GM23338 (cell line): ENCODE measurements around the gene ZNF512. TPM values are rescaled to one million over a fixed set of nuclear protein-coding genes. Genes with fewer than 3 reads are reported as not detected.

Experiments
- ATAC-seq: fragments of 200-7000 bp; cut with Tn5 transposase; 3 replicates; pipeline ENCODE4 v1.9.1; 2020
- DNase-seq: peaks from one replicate; pipeline ENCODE4 v3.0.0-alpha.2; 2015; ENCODE audit warnings: low spot score
- H2AFZ ChIP-seq: fragments of 200-600 bp; sonication (generic); 2 replicates; pipeline ENCODE4 v1.8.0; 2016; ENCODE audit warnings: antibody characterized with exemption, mild to moderate bottlenecking, moderate library complexity
- H3F3A ChIP-seq: fragments of 200-600 bp; sonication (generic); replicated peaks from 2 replicates; pipeline ENCODE4 v1.8.0; 2017; ENCODE audit warnings: antibody characterized with exemption, mixed run types, low read depth
- H3K27ac ChIP-seq: fragments of 200-600 bp; sonication (generic); 2 replicates; pipeline ENCODE4 v1.6.1; 2016; ENCODE audit warnings: low read depth
- H3K27me3 ChIP-seq: fragments of 200-600 bp; sonication (generic); 2 replicates; pipeline ENCODE4 v1.8.0; 2016; ENCODE audit warnings: mild to moderate bottlenecking, mixed run types, moderate library complexity; ENCODE audit not compliant: insufficient read depth
- H3K36me3 ChIP-seq: fragments of 200-600 bp; sonication (generic); 2 replicates; pipeline ENCODE4 v1.8.0; 2016; ENCODE audit warnings: mild to moderate bottlenecking; ENCODE audit not compliant: insufficient read depth
- H3K4me1 ChIP-seq: fragments of 200-600 bp; sonication (generic); 2 replicates; pipeline ENCODE4 v1.8.0; 2016; ENCODE audit warnings: mild to moderate bottlenecking, moderate library complexity; ENCODE audit not compliant: insufficient read depth
- H3K4me2 ChIP-seq: fragments of 200-600 bp; sonication (generic); 2 replicates; pipeline ENCODE4 v1.7.1; 2017; ENCODE audit warnings: mixed run types
- H3K4me3 ChIP-seq: fragments of 200-600 bp; sonication (generic); 2 replicates; pipeline ENCODE4 v1.6.1; 2016; ENCODE audit warnings: mixed run types
- H3K79me2 ChIP-seq: fragments of 200-600 bp; sonication (generic); replicated peaks from 2 replicates; pipeline ENCODE4 v1.8.0; 2017; ENCODE audit warnings: mild to moderate bottlenecking; ENCODE audit not compliant: insufficient read depth
- H3K9me2 ChIP-seq: fragments of 200-600 bp; sonication (generic); 2 replicates; pipeline ENCODE4 v1.8.0; 2017; ENCODE audit not compliant: insufficient read depth
- H4K20me1 ChIP-seq: fragments of 200-600 bp; sonication (generic); replicated peaks from 2 replicates; pipeline ENCODE4 v1.8.0; 2017; ENCODE audit warnings: mild to moderate bottlenecking; ENCODE audit not compliant: insufficient read depth
- H3K27ac Mint-ChIP-seq: 2 replicates; pipeline ENCODE4 v1.8.0; 2020; ENCODE audit warnings: inconsistent platforms, mild to moderate bottlenecking, moderate library complexity, mixed read lengths
- H3K27me3 Mint-ChIP-seq: 3 replicates; pipeline ENCODE4 v1.8.0; 2022; ENCODE audit warnings: low read depth, mild to moderate bottlenecking, moderate library complexity, mixed read lengths, inconsistent platforms; ENCODE audit not compliant: insufficient read depth, poor library complexity
- H3K36me3 Mint-ChIP-seq: 3 replicates; pipeline ENCODE4 v1.8.0; 2021; ENCODE audit warnings: low read depth, mild to moderate bottlenecking, inconsistent platforms, moderate library complexity, mixed read lengths
- H3K4me1 Mint-ChIP-seq: 3 replicates; pipeline ENCODE4 v1.8.0; 2020; ENCODE audit warnings: mild to moderate bottlenecking, inconsistent platforms, mixed read lengths
- H3K4me3 Mint-ChIP-seq: 3 replicates; pipeline ENCODE4 v1.8.0; 2021; ENCODE audit warnings: moderate library complexity, mild to moderate bottlenecking, inconsistent platforms, mixed read lengths
- H3K9me3 Mint-ChIP-seq: 3 replicates; pipeline ENCODE4 v1.8.0; 2020; ENCODE audit warnings: moderate library complexity, mild to moderate bottlenecking, inconsistent platforms, mixed read lengths
- CREB1 ChIP-seq: fragments of 250-450 bp; sonication (Bioruptor Pico); IDR thresholded peaks from 2 replicates; pipeline ENCODE4 v1.5.0; 2020; ENCODE audit warnings: low read depth, mild to moderate bottlenecking, moderate library complexity
- CTCF ChIP-seq, 2 experiments: fragments of 200-600 bp in 1 of 2; sonication (generic) in 1 of 2; conservative IDR thresholded peaks; 2 replicates each; pipeline versions ENCODE4 v1.5.1 to v1.6.1; 2016 to 2017; ENCODE audit warnings: antibody characterized with exemption in 2 of 2, low read depth in 2 of 2, mild to moderate bottlenecking in 2 of 2, moderate library complexity in 1 of 2
- ETS1 ChIP-seq: IDR thresholded peaks from 2 replicates; pipeline ENCODE4 v1.6.1; 2016; ENCODE audit warnings: antibody characterized with exemption
- EZH2 ChIP-seq: fragments of 200-600 bp; sonication (generic); IDR thresholded peaks from one replicate; pipeline ENCODE4 v1.8.0; 2017; ENCODE audit warnings: antibody characterized with exemption, mild to moderate bottlenecking, low read depth; ENCODE audit not compliant: unreplicated experiment
- EZH2phosphoT487 ChIP-seq: fragments of 200-600 bp; sonication (generic); IDR thresholded peaks from one replicate; pipeline ENCODE4 v1.8.1; 2018; ENCODE audit warnings: antibody characterized with exemption; ENCODE audit not compliant: unreplicated experiment
- JUNB ChIP-seq: IDR thresholded peaks from one replicate; pipeline ENCODE4 v1.6.1; 2016; ENCODE audit warnings: antibody characterized with exemption; ENCODE audit not compliant: unreplicated experiment
- NANOG ChIP-seq: IDR thresholded peaks from 2 replicates; pipeline ENCODE4 v1.6.1; 2016; ENCODE audit warnings: antibody characterized with exemption, borderline replicate concordance
- POLR2AphosphoS5 ChIP-seq: IDR thresholded peaks from 2 replicates; pipeline ENCODE4 v1.6.1; 2016; ENCODE audit warnings: antibody characterized with exemption, low read depth
- REST ChIP-seq: IDR thresholded peaks from one replicate; pipeline ENCODE4 v1.6.1; 2018; ENCODE audit warnings: antibody characterized with exemption; ENCODE audit not compliant: unreplicated experiment
- STAT1 ChIP-seq: IDR thresholded peaks from one replicate; pipeline ENCODE4 v1.6.1; 2016; ENCODE audit warnings: antibody characterized with exemption; ENCODE audit not compliant: unreplicated experiment
- ZNF114 ChIP-seq: fragments of 250-450 bp; sonication (Bioruptor Pico); IDR thresholded peaks from 2 replicates; pipeline ENCODE4 v1.5.0; 2020; ENCODE audit warnings: mild to moderate bottlenecking, moderate library complexity
- ZNF331 ChIP-seq: fragments of 250-450 bp; sonication (Bioruptor Pico); IDR thresholded peaks from 2 replicates; pipeline ENCODE4 v1.5.0; 2020; ENCODE audit warnings: low read depth, mild to moderate bottlenecking, moderate library complexity
- ZNF462 ChIP-seq: fragments of 250-450 bp; sonication (Bioruptor Pico); IDR thresholded peaks from 2 replicates; pipeline ENCODE4 v1.5.0; 2020; ENCODE audit warnings: mild to moderate bottlenecking, moderate library complexity
- polyA plus RNA-seq: library from polyadenylated mRNA; unstranded; fragments of >200 nt; fragmentation: Nextera tagmentation; extraction: Ambion mirVana; gene quantifications from 2 replicates; pipeline ENCODE4 v1.2.1, GENCODE V29; 2016
- total RNA-seq: library from RNA; depleted of rRNA; stranded (reverse); fragments of >200 nt; shearing (Covaris generic); gene quantifications from 2 replicates; pipeline ENCODE4 v1.2.3, GENCODE V29; 2014

The ZNF512 gene
- total and polyA plus RNA-seq, 2 experiments from 2014 or later = 26.0 to 38.4 TPM

GRCh38 chr2:27545348-27546141, 37.3 kb upstream of the ZNF512 start:
- no peaks in the 10 kb centered on the region for H3K9me2 ChIP-seq
- Mint-ChIP-seq H3K9me3 (peaks cover 24% of the 10 kb centered on the region), H3K36me3 (peaks cover 6% of the 10 kb centered on the region; the same call in 1 of the 3 replicates), H3K27me3 (peaks cover 3% of the 10 kb centered on the region), H3K4me3 (no peak overlapping the region), H3K27ac (no peak overlapping the region), H3K4me1 (no peaks in the 10 kb centered on the region)
- H3K36me3 ChIP-seq = no peaks in the 10 kb centered on the region
- no peaks in the 10 kb centered on the region for H3K27me3 ChIP-seq
- no peaks in the 10 kb centered on the region for H3K4me1 ChIP-seq
- no peaks in the 10 kb centered on the region for H3K79me2 ChIP-seq
- no peaks in the 10 kb centered on the region for H4K20me1 ChIP-seq
- H3K4me2 ChIP-seq = no peak overlapping the region
- no peak overlapping the region for H2AFZ ChIP-seq
- no peak overlapping the region for H3K27ac ChIP-seq
- no peak overlapping the region for H3K4me3 ChIP-seq
- no peaks in the 10 kb centered on the region for H3F3A ChIP-seq
- ATAC-seq (no peak), DNase-seq (no peak)
- TF ChIP-seq ZNF331 = no peak
- no peak for TF ChIP-seq POLR2AphosphoS5
- TF ChIP-seq NANOG = no peak
- TF ChIP-seq CREB1 = no peak
- no peak for TF ChIP-seq EZH2
- no peak for TF ChIP-seq REST
- no peak for TF ChIP-seq JUNB
- TF ChIP-seq ZNF114 (CRISPR knock-in tag) = no peak
- TF ChIP-seq CTCF (conservative IDR thresholded peaks at IDR 0.05; ENCODE audit: low read depth in 2 of 2) = no peak
- TF ChIP-seq STAT1 = no peak
- TF ChIP-seq ETS1 = no peak
- no peak for TF ChIP-seq EZH2phosphoT487
- TF ChIP-seq ZNF462 (CRISPR knock-in tag) = no peak
